ACC112 (cell line): Measurements from ENCODE around the gene ETV7.
"Not testable (repeated sequence)": the region's sequence is repeated elsewhere in the genome, so short reads cannot be mapped to it uniquely, and the experiment has no call there.

Experiments
- H2AFZ ChIP-seq: fragments of 200-600 bp; sonication (generic); one replicate; pipeline ENCODE4 v1.6.0; 2017; ENCODE audit warnings: antibody characterized with exemption, low read length; ENCODE audit not compliant: unreplicated experiment
- H3K27ac ChIP-seq: fragments of 200-600 bp; sonication (generic); 2 replicates; pipeline ENCODE4 v1.5.1; 2014; ENCODE audit warnings: low read depth, mild to moderate bottlenecking, antibody characterized with exemption, low read length, moderate library complexity
- H3K27me3 ChIP-seq: fragments of 200-600 bp; sonication (generic); 2 replicates; pipeline ENCODE4 v1.6.1; 2014; ENCODE audit warnings: mild to moderate bottlenecking, antibody characterized with exemption, low read length, moderate library complexity, mixed read lengths; ENCODE audit not compliant: insufficient read depth
- H3K36me3 ChIP-seq: fragments of 200-600 bp; sonication (generic); 2 replicates; pipeline ENCODE4 v1.6.1; 2016; ENCODE audit warnings: mild to moderate bottlenecking, antibody characterized with exemption, low read length, moderate library complexity, mixed read lengths; ENCODE audit not compliant: insufficient read depth
- H3K4me1 ChIP-seq: fragments of 200-600 bp; sonication (generic); one replicate; pipeline ENCODE4 v1.6.1; 2016; ENCODE audit warnings: low read length, mixed read lengths; ENCODE audit not compliant: insufficient read depth, unreplicated experiment, control insufficient read depth
- H3K4me3 ChIP-seq: fragments of 200-600 bp; sonication (generic); 2 replicates; pipeline ENCODE4 v1.5.1; 2014; ENCODE audit warnings: mild to moderate bottlenecking, low read depth, low read length
- H3K79me2 ChIP-seq: fragments of 200-600 bp; sonication (generic); one replicate; pipeline ENCODE4 v1.6.0; 2016; ENCODE audit warnings: low read length; ENCODE audit not compliant: control insufficient read depth, unreplicated experiment, insufficient read depth

ETV7 gene

GRCh38 chr6:36339146-36339545, 48.3 kb downstream of the ETV7 start:
- Histone ChIP-seq H3K27me3 (peaks cover 32% of the 10 kb centered on the region), H3K36me3 (no peaks in the 10 kb centered on the region)

GRCh38 chr6:36338223-36338622, 49.2 kb downstream of the ETV7 start:
- not testable (repeated sequence) for H3K27ac ChIP-seq, H2AFZ ChIP-seq, H3K4me1 ChIP-seq, H3K36me3 ChIP-seq, H3K4me3 ChIP-seq, H3K79me2 ChIP-seq
- peaks cover 41% of the 10 kb centered on the region for H3K27me3 ChIP-seq

More at GRCh38 chr6:36339146-36339545, 48.3 kb downstream of the ETV7 start:
- H3K79me2 ChIP-seq: no peaks in the 10 kb centered on the region
- H3K4me3 ChIP-seq: no peak overlapping the region
- no peak overlapping the region for H2AFZ ChIP-seq
- H3K4me1 ChIP-seq: no peaks in the 10 kb centered on the region
- H3K27ac ChIP-seq: no peak overlapping the region

- Histone ChIP-seq H3K27me3 (peaks cover 45% of the 10 kb centered on the region), H2AFZ (no peak overlapping the region), H3K4me1 (no peaks in the 10 kb centered on the region), H3K79me2 (no peaks in the 10 kb centered on the region), H3K36me3 (no peaks in the 10 kb centered on the region), H3K27ac (no peak overlapping the region), H3K4me3 (no peak overlapping the region)
Measured at GRCh38 chr6:36337814-36338213, 49.7 kb downstream of the ETV7 start.

GRCh38 chr6:36336779-36337241, 50.7 kb downstream of the ETV7 start, which contains the start of gene BNIP5:
TSS of gene BNIP5 (minus strand) at chr6:36336888. CDS start at chr6:36330690, 6,198 bp downstream.
- no peaks in the 10 kb centered on the region for H3K79me2 ChIP-seq
- H3K27ac ChIP-seq: no peak within 1 kb of the TSS
- no peaks in the 10 kb centered on the region for H3K4me1 ChIP-seq
- H3K36me3 ChIP-seq: no peaks in the 10 kb centered on the region
- no peak within 1 kb of the TSS for H3K4me3 ChIP-seq
- no peak within 1 kb of the TSS for H2AFZ ChIP-seq
- H3K27me3 ChIP-seq: peaks cover 49% of the 10 kb centered on the region

GRCh38 chr6:36336208-36336710, 51.2 kb downstream of the ETV7 start:
- Histone ChIP-seq H3K27ac (no peak overlapping the region), H3K27me3 (peaks cover 50% of the 10 kb centered on the region), H3K4me1 (no peaks in the 10 kb centered on the region), H3K79me2 (no peaks in the 10 kb centered on the region), H2AFZ (no peak overlapping the region), H3K4me3 (no peak overlapping the region), H3K36me3 (no peaks in the 10 kb centered on the region)

- Histone ChIP-seq H3K4me3 (no peak overlapping the region), H2AFZ (no peak overlapping the region), H3K36me3 (no peaks in the 10 kb centered on the region), H3K4me1 (no peaks in the 10 kb centered on the region), H3K27ac (no peak overlapping the region), H3K79me2 (no peaks in the 10 kb centered on the region), H3K27me3 (peaks cover 50% of the 10 kb centered on the region)
Measured at GRCh38 chr6:36335465-36336207, 51.8 kb downstream of the ETV7 start.

GRCh38 chr6:36334832-36335459, 52.5 kb downstream of the ETV7 start:
- H3K27ac ChIP-seq: no peak overlapping the region

GRCh38 chr6:36333931-36334725, 53.3 kb downstream of the ETV7 start:
- H3K4me3 ChIP-seq: no peak overlapping the region
- H3K36me3 ChIP-seq: no peaks in the 10 kb centered on the region
- H3K27ac ChIP-seq: no peak overlapping the region
- H2AFZ ChIP-seq: no peak overlapping the region
- H3K27me3 ChIP-seq: peaks cover 48% of the 10 kb centered on the region
- no peaks in the 10 kb centered on the region for H3K4me1 ChIP-seq
- H3K79me2 ChIP-seq: no peaks in the 10 kb centered on the region

More at GRCh38 chr6:36334832-36335459, 52.5 kb downstream of the ETV7 start:
- H2AFZ ChIP-seq: no peak overlapping the region
- H3K36me3 ChIP-seq: no peaks in the 10 kb centered on the region
- H3K4me3 ChIP-seq: no peak overlapping the region
- H3K79me2 ChIP-seq: no peaks in the 10 kb centered on the region
- peaks cover 50% of the 10 kb centered on the region for H3K27me3 ChIP-seq
- no peaks in the 10 kb centered on the region for H3K4me1 ChIP-seq

GRCh38 chr6:36333171-36333895, 54.1 kb downstream of the ETV7 start:
- peaks cover 56% of the 10 kb centered on the region for H3K27me3 ChIP-seq
- no peak overlapping the region for H3K27ac ChIP-seq
- no peaks in the 10 kb centered on the region for H3K36me3 ChIP-seq
- no peak overlapping the region for H2AFZ ChIP-seq
- no peaks in the 10 kb centered on the region for H3K4me1 ChIP-seq
- H3K79me2 ChIP-seq: no peaks in the 10 kb centered on the region
- no peak overlapping the region for H3K4me3 ChIP-seq

- Histone ChIP-seq H3K4me3 (no peak overlapping the region), H3K27me3 (peaks cover 65% of the 10 kb centered on the region), H3K79me2 (no peaks in the 10 kb centered on the region), H2AFZ (no peak overlapping the region), H3K36me3 (no peaks in the 10 kb centered on the region), H3K4me1 (no peaks in the 10 kb centered on the region), H3K27ac (no peak overlapping the region)
Measured at GRCh38 chr6:36331381-36331780, 56.1 kb downstream of the ETV7 start.
